SK-N-SH treated with all-trans-retinoic acid at 6 μM for 48 hours (cell line): ENCODE results near the gene SLC35D3.
"Not testable (repeated sequence)": the region's sequence is repeated elsewhere in the genome, so short reads cannot be mapped to it uniquely, and the experiment has no call there.

ENCODE experiments used
- ATAC-seq: fragments of 200-7000 bp; cut with Tn5 transposase; 3 replicates; pipeline ENCODE4 v1.9.1; 2020; ENCODE audit warnings: mild to moderate bottlenecking, moderate library complexity
- ARNTL ChIP-seq: fragments of 450-650 bp; formaldehyde crosslinking; IDR thresholded peaks from 2 replicates; pipeline ENCODE4 v1.5.0; 2020; ENCODE audit warnings: low read depth, mild to moderate bottlenecking, moderate library complexity, borderline replicate concordance
- BACH2 ChIP-seq: fragments of 250-450 bp; sonication (Bioruptor Pico); IDR thresholded peaks from 2 replicates; pipeline ENCODE4 v1.9.0; 2021; ENCODE audit warnings: mild to moderate bottlenecking, borderline replicate concordance
- CREB5 ChIP-seq: fragments of 250-450 bp; sonication (Bioruptor Pico); IDR thresholded peaks from 2 replicates; pipeline ENCODE4 v1.5.1; 2020; ENCODE audit warnings: low read depth, mild to moderate bottlenecking, moderate library complexity
- CSDC2 ChIP-seq: fragments of 250-450 bp; sonication (Bioruptor Pico); IDR thresholded peaks from 2 replicates; pipeline ENCODE4 v1.5.0; 2020; ENCODE audit warnings: mild to moderate bottlenecking, moderate library complexity
- CSRNP3 ChIP-seq: fragments of 250-450 bp; sonication (Bioruptor Pico); IDR thresholded peaks from 2 replicates; pipeline ENCODE4 v1.5.1; 2021; ENCODE audit warnings: mild to moderate bottlenecking, moderate library complexity
- ESRRG ChIP-seq: fragments of 250-450 bp; sonication (Bioruptor Pico); IDR thresholded peaks from 2 replicates; pipeline ENCODE4 v1.6.1; 2021; ENCODE audit warnings: mild to moderate bottlenecking
- GLIS3 ChIP-seq: fragments of 250-450 bp; sonication (Bioruptor Pico); IDR thresholded peaks from 2 replicates; pipeline ENCODE4 v1.5.0; 2020; ENCODE audit warnings: mild to moderate bottlenecking, moderate library complexity
- OSR1 ChIP-seq: fragments of 250-450 bp; sonication (Bioruptor Pico); IDR thresholded peaks from 2 replicates; pipeline ENCODE4 v1.8.0; 2022; ENCODE audit warnings: moderate library complexity, mild to moderate bottlenecking, inconsistent platforms
- PATZ1 ChIP-seq: fragments of 250-450 bp; sonication (Bioruptor Pico); IDR thresholded peaks from 2 replicates; pipeline ENCODE4 v1.8.0; 2020; ENCODE audit warnings: mild to moderate bottlenecking, moderate library complexity, borderline replicate concordance
- POU6F1 ChIP-seq: fragments of 250-450 bp; sonication (Bioruptor Pico); IDR thresholded peaks from 2 replicates; pipeline ENCODE4 v1.8.0; 2021; ENCODE audit warnings: low read depth, mild to moderate bottlenecking, moderate library complexity, borderline replicate concordance
- PPARA ChIP-seq: fragments of 250-450 bp; sonication (Bioruptor Pico); IDR thresholded peaks from 2 replicates; pipeline ENCODE4 v1.5.0; 2020; ENCODE audit warnings: mild to moderate bottlenecking, borderline replicate concordance
- RARB ChIP-seq: fragments of 250-450 bp; sonication (Bioruptor Pico); IDR thresholded peaks from 2 replicates; pipeline ENCODE4 v1.8.0; 2021; ENCODE audit warnings: mild to moderate bottlenecking, moderate library complexity
- TCF4 ChIP-seq: fragments of 250-450 bp; sonication (Bioruptor Pico); IDR thresholded peaks from 2 replicates; pipeline ENCODE4 v1.8.0; 2021; ENCODE audit warnings: mild to moderate bottlenecking, moderate library complexity, borderline replicate concordance
- TOX ChIP-seq: fragments of 250-450 bp; sonication (Bioruptor Pico); IDR thresholded peaks from 2 replicates; pipeline ENCODE4 v1.8.0; 2021; ENCODE audit warnings: mild to moderate bottlenecking, moderate library complexity, borderline replicate concordance
- TSHZ2 ChIP-seq: fragments of 250-450 bp; sonication (Bioruptor Pico); IDR thresholded peaks from 2 replicates; pipeline ENCODE4 v1.5.0; 2020; ENCODE audit warnings: mild to moderate bottlenecking, moderate library complexity
- ZC3H10 ChIP-seq: fragments of 250-450 bp; sonication (Bioruptor Pico); IDR thresholded peaks from 2 replicates; pipeline ENCODE4 v1.5.1; 2021; ENCODE audit warnings: mild to moderate bottlenecking, moderate library complexity
- ZFP3 ChIP-seq: fragments of 250-450 bp; sonication (Bioruptor Pico); IDR thresholded peaks from 2 replicates; pipeline ENCODE4 v1.5.0; 2020; ENCODE audit warnings: mild to moderate bottlenecking, moderate library complexity
- ZFP30 ChIP-seq: fragments of 450-650 bp; formaldehyde crosslinking; IDR thresholded peaks from 2 replicates; pipeline ENCODE4 v1.5.0; 2022; ENCODE audit warnings: mild to moderate bottlenecking, moderate library complexity
- ZNF565 ChIP-seq: fragments of 450-650 bp; formaldehyde crosslinking; conservative IDR thresholded peaks from 2 replicates; pipeline ENCODE4 v1.5.0; 2020; ENCODE audit warnings: low read depth, mild to moderate bottlenecking, moderate library complexity
- ZNF70 ChIP-seq: fragments of 450-650 bp; formaldehyde crosslinking; IDR thresholded peaks from 2 replicates; pipeline ENCODE4 v1.5.0; 2020; ENCODE audit warnings: mild to moderate bottlenecking, moderate library complexity
- ZNF8 ChIP-seq: fragments of 450-650 bp; formaldehyde crosslinking; IDR thresholded peaks from 2 replicates; pipeline ENCODE4 v1.5.0; 2020; ENCODE audit warnings: mild to moderate bottlenecking, moderate library complexity

The SLC35D3 gene

GRCh38 chr6:136958168-136958567 lies 36.1 kb downstream of the SLC35D3 start:
- no peak for ATAC-seq
- TF ChIP-seq ZC3H10 (CRISPR knock-in tag), result no peak
- TF ChIP-seq ESRRG (CRISPR knock-in tag), result no peak
- TF ChIP-seq TCF4 (CRISPR knock-in tag), result no peak
- TF ChIP-seq CSRNP3 (CRISPR knock-in tag), result no peak
- TF ChIP-seq, all 23 proteins: peak for 0

GRCh38 chr6:136959471-136959891 lies 37.4 kb downstream of the SLC35D3 start:
- no peak for TF ChIP-seq ZNF70
- TF ChIP-seq OSR1 (CRISPR knock-in tag), result no peak
- no peak for TF ChIP-seq CSRNP3 (CRISPR knock-in tag)
- no peak for TF ChIP-seq PPARA (CRISPR knock-in tag)
- no peak for TF ChIP-seq ZC3H10 (CRISPR knock-in tag)
- no peak for TF ChIP-seq ZNF8
- TF ChIP-seq CSDC2, result no peak
- TF ChIP-seq ESRRG (CRISPR knock-in tag), result no peak
- no peak for TF ChIP-seq GLIS3 (CRISPR knock-in tag)
- no peak for TF ChIP-seq PATZ1 (CRISPR knock-in tag)
- TF ChIP-seq TCF4 (CRISPR knock-in tag), result no peak
- no peak for TF ChIP-seq ARNTL
- TF ChIP-seq, all 23 proteins: peak for 0

GRCh38 chr6:136959935-136960334 lies 37.8 kb downstream of the SLC35D3 start:
- not testable (repeated sequence) for ATAC-seq

More at GRCh38 chr6:136959471-136959891, 37.4 kb downstream of the SLC35D3 start:
- ATAC-seq, result no peak

GRCh38 chr6:136960781-136961180 lies 38.7 kb downstream of the SLC35D3 start:
- no peak for ATAC-seq
- TF ChIP-seq ARNTL (no peak), TCF4 (CRISPR knock-in tag) (no peak), ZFP30 (CRISPR knock-in tag) (no peak)

- ATAC-seq, result no peak
- no peak for TF ChIP-seq ZFP30 (CRISPR knock-in tag)
- TF ChIP-seq PATZ1 (CRISPR knock-in tag), result no peak
- TF ChIP-seq CSDC2, result no peak
- no peak for TF ChIP-seq OSR1 (CRISPR knock-in tag)
- no peak for TF ChIP-seq RARB (CRISPR knock-in tag)
- TF ChIP-seq CREB5 (CRISPR knock-in tag), result no peak
- no peak for TF ChIP-seq POU6F1 (CRISPR knock-in tag)
- no peak for TF ChIP-seq ZFP3
- no peak for TF ChIP-seq PPARA (CRISPR knock-in tag)
- TF ChIP-seq ZC3H10 (CRISPR knock-in tag), result no peak
- TF ChIP-seq BACH2 (CRISPR knock-in tag), result no peak
- TF ChIP-seq TSHZ2 (CRISPR knock-in tag), result no peak
- no peak for TF ChIP-seq ZNF70
- TF ChIP-seq ZNF565 (CRISPR knock-in tag), result no peak
- no peak for TF ChIP-seq TOX (CRISPR knock-in tag)
- TF ChIP-seq ZNF8, result no peak
Observed at GRCh38 chr6:136961848-136962247, 39.7 kb downstream of the SLC35D3 start.
